ENCODE measurements around the gene ELP4. TPM values are rescaled to one million over a fixed set of nuclear protein-coding genes. Genes with fewer than 3 reads are reported as not detected.
"Not testable (repeated sequence)": the region's sequence is repeated elsewhere in the genome, so short reads cannot be mapped to it uniquely, and the experiment has no call there.

Gene ELP4
- total RNA-seq, 1 donor from 2014 or later = 25.6 TPM

DNA sequence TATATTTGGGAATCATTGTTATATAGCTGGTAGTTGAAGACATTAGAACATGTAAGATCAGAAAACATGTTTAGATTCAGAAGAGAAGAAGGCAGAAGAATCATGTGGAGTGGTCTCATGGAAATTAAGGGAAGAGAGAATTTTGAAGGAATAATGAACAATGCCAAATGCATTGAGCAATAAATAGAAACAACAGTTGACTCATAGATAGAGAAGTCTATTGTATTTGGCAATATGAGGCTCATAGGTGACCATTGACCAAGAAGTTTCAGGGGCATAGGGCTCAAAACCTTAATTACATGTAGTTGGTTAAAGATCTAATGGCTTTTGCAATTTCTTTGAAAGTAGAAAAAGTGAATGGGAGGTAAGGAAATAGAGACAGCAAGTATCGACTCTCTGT, 177.7 kb downstream of the ELP4 start:
- no peaks in the 10 kb centered on the region for H3K4me1 ChIP-seq (ENCODE audit: control insufficient read depth in 3 of 3, insufficient read depth in 3 of 3, low read length in 3 of 3)
- no peak overlapping the region for H3K27ac ChIP-seq (ENCODE audit: low read depth, low read length)
- H3K9me3 ChIP-seq (ENCODE audit: control insufficient read depth in 3 of 3, low read length in 3 of 3) = no peaks in the 10 kb centered on the region
- H3K9ac ChIP-seq (ENCODE audit: low read depth in 1 of 3, low read length in 3 of 3) = no peak overlapping the region
- no peak overlapping the region for H3K4me3 ChIP-seq (ENCODE audit: low read length in 3 of 3)
- H3K36me3 ChIP-seq (ENCODE audit: control insufficient read depth in 3 of 3, insufficient read depth in 3 of 3, low read length in 3 of 3) = no peaks in the 10 kb centered on the region
- no peaks in the 10 kb centered on the region for H3K27me3 ChIP-seq (ENCODE audit: control insufficient read depth in 3 of 3, insufficient read depth in 3 of 3, low read length in 3 of 3)

DNA sequence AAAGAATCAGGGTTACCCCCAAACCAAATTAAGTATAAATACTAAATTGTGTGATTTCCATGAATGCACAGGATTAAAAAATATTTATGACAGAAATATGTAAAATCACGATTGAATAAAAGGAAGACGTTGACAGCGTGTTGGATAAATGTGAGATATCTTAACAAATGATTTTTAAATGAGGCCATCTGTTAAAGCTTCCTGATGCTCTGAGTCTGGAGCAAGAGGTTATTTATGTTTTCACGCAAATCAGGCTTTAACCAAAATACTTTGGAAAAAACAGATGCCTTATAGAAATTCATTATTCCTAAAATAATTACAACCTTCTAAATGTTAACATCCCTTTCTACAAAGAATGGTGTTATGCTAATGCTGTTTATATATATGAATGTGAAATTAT, 178.3 kb downstream of the ELP4 start:
- no peak overlapping the region for H3K27ac ChIP-seq (ENCODE audit: low read depth, low read length)
- no peak overlapping the region for H3K9ac ChIP-seq (ENCODE audit: low read depth in 1 of 3, low read length in 3 of 3)
- no peaks in the 10 kb centered on the region for H3K9me3 ChIP-seq (ENCODE audit: control insufficient read depth in 3 of 3, low read length in 3 of 3)
- H3K27me3 ChIP-seq (ENCODE audit: control insufficient read depth in 3 of 3, insufficient read depth in 3 of 3, low read length in 3 of 3) = no peaks in the 10 kb centered on the region
- no peak overlapping the region for H3K4me3 ChIP-seq (ENCODE audit: low read length in 3 of 3)
- no peaks in the 10 kb centered on the region for H3K4me1 ChIP-seq (ENCODE audit: control insufficient read depth in 3 of 3, insufficient read depth in 3 of 3, low read length in 3 of 3)
- H3K36me3 ChIP-seq (ENCODE audit: control insufficient read depth in 3 of 3, insufficient read depth in 3 of 3, low read length in 3 of 3) = no peaks in the 10 kb centered on the region

DNA sequence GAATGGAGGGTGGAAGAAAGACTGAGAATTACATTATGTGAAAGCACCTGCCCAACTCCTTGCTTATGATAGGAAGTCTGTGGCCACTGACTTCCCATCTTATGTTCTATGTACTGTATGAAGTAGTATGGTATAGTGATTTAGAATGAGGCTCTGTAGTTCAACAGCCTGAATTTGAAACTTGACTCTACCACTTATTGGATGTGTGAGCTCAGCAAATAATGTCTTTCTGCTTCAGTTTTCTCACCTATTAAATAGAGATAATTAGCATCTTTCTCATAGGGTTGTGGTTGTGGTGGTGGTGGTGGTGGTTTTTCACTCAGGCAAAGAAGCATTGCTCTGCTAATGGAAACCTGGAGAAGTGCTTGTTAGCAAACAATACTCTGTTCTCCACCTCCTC, 180.0 kb downstream of the ELP4 start:
- Histone ChIP-seq H3K9ac (ENCODE audit: low read depth in 1 of 3, low read length in 3 of 3) (no peak overlapping the region), H3K36me3 (ENCODE audit: control insufficient read depth in 3 of 3, insufficient read depth in 3 of 3, low read length in 3 of 3) (no peaks in the 10 kb centered on the region), H3K4me3 (ENCODE audit: low read length in 3 of 3) (no peak overlapping the region), H3K27ac (ENCODE audit: low read depth, low read length) (no peak overlapping the region), H3K4me1 (ENCODE audit: control insufficient read depth in 3 of 3, insufficient read depth in 3 of 3, low read length in 3 of 3) (no peaks in the 10 kb centered on the region), H3K27me3 (ENCODE audit: control insufficient read depth in 3 of 3, insufficient read depth in 3 of 3, low read length in 3 of 3) (no peaks in the 10 kb centered on the region), H3K9me3 (ENCODE audit: control insufficient read depth in 3 of 3, low read length in 3 of 3) (no peaks in the 10 kb centered on the region)

DNA sequence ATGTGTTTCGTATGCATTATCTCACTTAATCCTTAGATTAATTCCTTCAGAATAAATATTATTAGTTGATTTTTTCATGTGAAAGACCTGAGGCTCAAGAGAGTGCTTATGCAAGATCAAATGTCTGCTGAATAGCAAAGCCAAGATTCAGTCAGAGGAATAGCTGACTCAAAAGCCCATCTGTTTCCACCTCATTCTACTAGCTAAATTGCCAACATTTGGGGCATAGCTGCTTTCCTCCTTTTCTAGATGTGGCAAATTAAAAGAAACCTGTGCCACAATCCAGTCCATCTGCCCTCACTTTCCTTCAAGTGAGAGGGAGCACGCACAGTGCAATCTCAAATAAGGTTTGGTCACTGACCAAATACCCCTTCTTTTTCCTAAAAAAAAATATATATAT, 180.5 kb downstream of the ELP4 start:
- Histone ChIP-seq H3K27ac (ENCODE audit: low read depth, low read length) (no peak overlapping the region), H3K9me3 (ENCODE audit: control insufficient read depth in 3 of 3, low read length in 3 of 3) (no peaks in the 10 kb centered on the region), H3K4me3 (ENCODE audit: low read length in 3 of 3) (no peak overlapping the region), H3K36me3 (ENCODE audit: control insufficient read depth in 3 of 3, insufficient read depth in 3 of 3, low read length in 3 of 3) (no peaks in the 10 kb centered on the region), H3K4me1 (ENCODE audit: control insufficient read depth in 3 of 3, insufficient read depth in 3 of 3, low read length in 3 of 3) (no peaks in the 10 kb centered on the region), H3K27me3 (ENCODE audit: control insufficient read depth in 3 of 3, insufficient read depth in 3 of 3, low read length in 3 of 3) (no peaks in the 10 kb centered on the region), H3K9ac (ENCODE audit: low read depth in 1 of 3, low read length in 3 of 3) (no peak overlapping the region)

DNA sequence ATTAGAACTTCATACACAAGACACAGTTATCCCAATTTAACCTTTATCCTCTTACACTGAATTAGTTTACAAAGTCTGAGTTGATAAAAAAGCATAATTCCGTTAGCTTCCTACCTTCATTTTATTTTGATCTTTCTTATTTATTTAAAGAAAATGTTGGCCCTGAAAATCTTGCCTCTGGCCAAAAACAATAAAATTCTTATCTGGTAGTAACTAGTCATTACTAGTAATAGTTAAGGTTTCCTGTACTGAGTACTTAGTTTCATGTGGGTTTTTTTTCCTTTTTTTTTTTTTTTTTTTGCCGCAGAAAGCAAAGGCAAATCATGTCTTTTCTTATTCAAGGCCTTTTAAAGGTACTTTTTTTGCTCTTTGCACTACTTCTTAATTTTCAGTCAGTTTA, 180.9 kb downstream of the ELP4 start:
- Histone ChIP-seq H3K27me3 (ENCODE audit: control insufficient read depth in 3 of 3, insufficient read depth in 3 of 3, low read length in 3 of 3) (no peaks in the 10 kb centered on the region), H3K36me3 (ENCODE audit: control insufficient read depth in 3 of 3, insufficient read depth in 3 of 3, low read length in 3 of 3) (no peaks in the 10 kb centered on the region), H3K9ac (ENCODE audit: low read depth in 1 of 3, low read length in 3 of 3) (no peak overlapping the region), H3K27ac (ENCODE audit: low read depth, low read length) (no peak overlapping the region), H3K9me3 (ENCODE audit: control insufficient read depth in 3 of 3, low read length in 3 of 3) (no peaks in the 10 kb centered on the region), H3K4me1 (ENCODE audit: control insufficient read depth in 3 of 3, insufficient read depth in 3 of 3, low read length in 3 of 3) (no peaks in the 10 kb centered on the region), H3K4me3 (ENCODE audit: low read length in 3 of 3) (no peak overlapping the region)

DNA sequence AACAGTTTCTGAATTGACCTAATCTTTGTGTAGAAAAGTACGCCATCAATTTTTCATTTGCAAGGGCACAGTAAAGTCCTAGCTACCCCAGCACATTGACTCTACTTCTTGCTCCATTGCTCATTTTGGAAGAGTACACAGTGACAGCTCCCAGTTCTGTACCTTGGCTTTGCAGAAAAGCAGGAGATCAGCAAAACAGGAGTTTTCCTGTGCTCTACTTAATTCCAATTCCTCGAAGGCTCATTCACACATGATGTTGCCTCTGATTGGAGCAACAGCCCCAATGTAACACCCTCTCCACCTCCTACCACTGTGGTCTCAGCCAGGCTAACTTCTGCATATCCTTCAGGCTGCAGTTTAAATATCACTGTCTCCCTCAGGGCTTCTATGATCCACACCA, 182.9 kb downstream of the ELP4 start:
- Histone ChIP-seq H3K27ac (ENCODE audit: low read depth, low read length) (no peak overlapping the region), H3K27me3 (ENCODE audit: control insufficient read depth in 3 of 3, insufficient read depth in 3 of 3, low read length in 3 of 3) (no peaks in the 10 kb centered on the region), H3K9me3 (ENCODE audit: control insufficient read depth in 3 of 3, low read length in 3 of 3) (no peaks in the 10 kb centered on the region), H3K9ac (ENCODE audit: low read depth in 1 of 3, low read length in 3 of 3) (no peak overlapping the region), H3K36me3 (ENCODE audit: control insufficient read depth in 3 of 3, insufficient read depth in 3 of 3, low read length in 3 of 3) (no peaks in the 10 kb centered on the region), H3K4me1 (ENCODE audit: control insufficient read depth in 3 of 3, insufficient read depth in 3 of 3, low read length in 3 of 3) (no peaks in the 10 kb centered on the region), H3K4me3 (ENCODE audit: low read length in 3 of 3) (no peak overlapping the region)

DNA sequence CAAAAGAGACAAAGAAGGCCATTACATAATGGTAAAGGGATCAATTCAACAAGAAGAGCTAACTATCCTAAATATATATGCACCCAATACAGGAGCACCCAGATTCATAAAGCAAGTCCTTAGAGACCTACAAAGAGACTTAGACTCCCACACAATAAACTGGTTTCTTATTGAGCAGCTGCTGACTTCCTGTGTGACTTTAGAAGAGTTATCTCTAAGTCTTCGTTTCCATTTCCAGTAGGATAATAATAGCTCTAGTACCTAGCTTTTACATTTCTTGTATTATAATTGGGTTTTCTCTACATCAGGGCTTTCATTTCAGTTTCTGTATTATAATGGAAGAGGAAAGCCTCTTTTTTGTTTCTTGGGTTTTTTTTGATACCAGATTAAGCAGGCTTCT, 187.5 kb downstream of the ELP4 start:
- H3K9me3 ChIP-seq (ENCODE audit: control insufficient read depth in 3 of 3, low read length in 3 of 3); H3K27ac ChIP-seq (ENCODE audit: low read depth, low read length); H3K9ac ChIP-seq (ENCODE audit: low read depth in 1 of 3, low read length in 3 of 3); H3K27me3 ChIP-seq (ENCODE audit: control insufficient read depth in 3 of 3, insufficient read depth in 3 of 3, low read length in 3 of 3); H3K36me3 ChIP-seq (ENCODE audit: control insufficient read depth in 3 of 3, insufficient read depth in 3 of 3, low read length in 3 of 3); H3K4me1 ChIP-seq (ENCODE audit: control insufficient read depth in 3 of 3, insufficient read depth in 3 of 3, low read length in 3 of 3); H3K4me3 ChIP-seq (ENCODE audit: low read length in 3 of 3): not testable (repeated sequence)

DNA sequence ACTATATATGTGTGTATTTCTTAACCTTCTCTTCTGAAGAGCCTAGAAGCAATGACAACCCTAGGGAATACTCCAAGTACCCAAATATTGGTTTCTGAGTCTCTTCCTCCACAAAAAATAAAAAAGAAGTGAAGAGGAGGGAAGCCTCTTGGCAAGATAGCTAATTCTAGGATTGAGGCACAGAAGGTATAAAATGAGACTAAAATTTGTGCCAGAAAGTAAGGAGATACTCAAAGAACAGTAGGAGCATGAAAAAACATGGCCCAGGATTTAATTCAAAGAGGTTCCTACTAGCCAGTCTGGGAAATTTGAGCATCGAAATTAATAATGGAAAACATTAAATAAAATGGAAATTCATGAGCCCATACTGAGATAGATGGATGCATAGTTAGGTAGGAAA, 189.5 kb downstream of the ELP4 start:
- H3K9ac ChIP-seq (ENCODE audit: low read depth in 1 of 3, low read length in 3 of 3) = no peak overlapping the region
- H3K4me3 ChIP-seq (ENCODE audit: low read length in 3 of 3) = no peak overlapping the region
- H3K36me3 ChIP-seq (ENCODE audit: control insufficient read depth in 3 of 3, insufficient read depth in 3 of 3, low read length in 3 of 3) = no peaks in the 10 kb centered on the region
- H3K4me1 ChIP-seq (ENCODE audit: control insufficient read depth in 3 of 3, insufficient read depth in 3 of 3, low read length in 3 of 3) = no peaks in the 10 kb centered on the region
- no peak overlapping the region for H3K27ac ChIP-seq (ENCODE audit: low read depth, low read length)
- H3K27me3 ChIP-seq (ENCODE audit: control insufficient read depth in 3 of 3, insufficient read depth in 3 of 3, low read length in 3 of 3) = no peaks in the 10 kb centered on the region
- no peaks in the 10 kb centered on the region for H3K9me3 ChIP-seq (ENCODE audit: control insufficient read depth in 3 of 3, low read length in 3 of 3)

DNA sequence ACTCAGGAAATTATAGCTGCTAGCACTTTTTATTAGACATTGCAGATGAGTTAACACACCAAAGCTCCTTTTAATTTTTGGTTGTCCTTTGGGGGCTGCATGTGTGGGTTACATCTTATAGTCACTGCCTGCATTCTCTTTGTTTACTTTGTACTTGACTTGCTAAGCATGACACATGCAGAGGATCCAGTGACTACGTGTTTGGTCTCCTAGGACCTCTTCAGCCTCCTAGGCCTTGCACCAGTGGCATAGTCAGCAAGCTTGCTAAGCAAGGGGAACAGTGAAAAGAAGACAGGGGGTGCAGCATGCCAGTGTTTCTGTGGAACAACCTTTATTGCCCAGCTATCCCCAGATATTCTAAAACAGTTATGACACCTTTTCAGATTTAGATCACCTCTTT, 193.4 kb downstream of the ELP4 start:
- Histone ChIP-seq H3K9me3 (ENCODE audit: control insufficient read depth in 3 of 3, low read length in 3 of 3) (no peaks in the 10 kb centered on the region), H3K36me3 (ENCODE audit: control insufficient read depth in 3 of 3, insufficient read depth in 3 of 3, low read length in 3 of 3) (no peaks in the 10 kb centered on the region), H3K9ac (ENCODE audit: low read depth in 1 of 3, low read length in 3 of 3) (no peak overlapping the region), H3K27ac (ENCODE audit: low read depth, low read length) (no peak overlapping the region), H3K4me1 (ENCODE audit: control insufficient read depth in 3 of 3, insufficient read depth in 3 of 3, low read length in 3 of 3) (no peaks in the 10 kb centered on the region), H3K4me3 (ENCODE audit: low read length in 3 of 3) (no peak overlapping the region), H3K27me3 (ENCODE audit: control insufficient read depth in 3 of 3, insufficient read depth in 3 of 3, low read length in 3 of 3) (no peaks in the 10 kb centered on the region)

DNA sequence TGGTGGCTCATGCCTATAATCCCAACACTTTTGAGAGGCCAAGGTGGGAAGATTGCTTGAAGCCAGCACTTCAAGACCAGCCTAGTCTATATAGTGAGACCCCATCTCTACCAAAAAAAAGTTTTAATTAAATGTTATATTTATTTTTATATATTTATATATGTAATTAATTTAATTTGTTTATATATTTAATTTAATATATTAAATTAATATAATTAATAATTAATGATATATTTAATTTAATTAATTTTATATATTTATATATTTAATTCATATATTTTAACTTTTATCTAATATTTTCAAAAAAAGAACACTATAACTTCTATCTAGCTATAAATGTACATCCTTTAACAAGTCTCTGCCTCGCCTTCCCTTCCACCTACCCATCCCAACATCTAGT, 196.8 kb downstream of the ELP4 start:
- Histone ChIP-seq H3K27ac (ENCODE audit: low read depth, low read length) (no peak overlapping the region), H3K9ac (ENCODE audit: low read depth in 1 of 3, low read length in 3 of 3) (no peak overlapping the region), H3K4me1 (ENCODE audit: control insufficient read depth in 3 of 3, insufficient read depth in 3 of 3, low read length in 3 of 3) (no peaks in the 10 kb centered on the region), H3K27me3 (ENCODE audit: control insufficient read depth in 3 of 3, insufficient read depth in 3 of 3, low read length in 3 of 3) (no peaks in the 10 kb centered on the region), H3K9me3 (ENCODE audit: control insufficient read depth in 3 of 3, low read length in 3 of 3) (no peaks in the 10 kb centered on the region), H3K4me3 (ENCODE audit: low read length in 3 of 3) (no peak overlapping the region), H3K36me3 (ENCODE audit: control insufficient read depth in 3 of 3, insufficient read depth in 3 of 3, low read length in 3 of 3) (no peaks in the 10 kb centered on the region)

DNA sequence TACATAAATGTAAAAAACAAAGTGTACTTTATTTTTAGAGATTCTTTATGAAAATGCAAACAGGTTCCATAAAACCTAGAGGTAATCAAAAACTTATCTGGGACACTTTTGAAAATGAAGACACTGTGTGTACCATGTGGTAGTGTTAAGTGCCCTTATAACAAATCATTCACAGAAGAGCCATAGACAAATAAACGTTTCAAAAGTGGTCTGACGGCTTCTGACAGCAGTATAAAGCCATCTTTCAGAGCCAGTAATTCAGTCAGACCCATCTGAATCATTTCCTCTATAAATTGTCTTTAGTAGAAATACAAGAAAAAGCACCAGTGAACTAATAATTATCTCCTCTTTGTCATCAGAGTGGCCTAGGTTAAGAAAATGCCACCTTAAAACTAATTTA, 201.6 kb downstream of the ELP4 start:
- H3K9me3 ChIP-seq (ENCODE audit: control insufficient read depth in 3 of 3, low read length in 3 of 3) = no peaks in the 10 kb centered on the region
- H3K9ac ChIP-seq (ENCODE audit: low read depth in 1 of 3, low read length in 3 of 3) = no peak overlapping the region

More for the DNA sequence above, 201.6 kb downstream of the ELP4 start:
- no peaks in the 10 kb centered on the region for H3K4me1 ChIP-seq (ENCODE audit: control insufficient read depth in 3 of 3, insufficient read depth in 3 of 3, low read length in 3 of 3)
- no peaks in the 10 kb centered on the region for H3K36me3 ChIP-seq (ENCODE audit: control insufficient read depth in 3 of 3, insufficient read depth in 3 of 3, low read length in 3 of 3)
- no peak overlapping the region for H3K4me3 ChIP-seq (ENCODE audit: low read length in 3 of 3)
- H3K27me3 ChIP-seq (ENCODE audit: control insufficient read depth in 3 of 3, insufficient read depth in 3 of 3, low read length in 3 of 3) = no peaks in the 10 kb centered on the region
- H3K27ac ChIP-seq (ENCODE audit: low read depth, low read length) = no peak overlapping the region
